CD1c-positive myeloid dendritic cell (primary cell): ENCODE results near the gene FOXD3.

ENCODE experiments used
- DNase-seq: peaks from one replicate; pipeline ENCODE4 v3.0.0-alpha.2; 2016; ENCODE audit errors: extremely low spot score

The FOXD3 gene

DNA sequence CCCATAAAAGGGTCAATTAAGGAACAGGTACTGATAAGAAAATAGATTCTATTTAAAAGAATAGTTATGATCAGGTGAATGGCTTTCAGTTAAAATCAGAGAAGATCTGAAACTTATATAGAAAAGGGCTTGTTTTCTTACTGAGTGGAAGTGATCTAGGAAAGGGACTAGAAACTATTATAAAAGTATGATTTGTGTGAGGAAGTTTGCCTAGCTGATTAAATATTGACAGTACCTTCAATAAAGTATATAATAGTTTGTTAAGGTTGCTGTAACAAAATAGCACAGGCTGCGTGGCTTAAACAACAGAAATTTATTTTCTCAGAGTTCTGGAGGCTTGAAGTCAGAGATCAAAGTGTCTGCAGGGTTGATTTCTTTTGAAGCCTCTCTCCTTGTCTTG is 39.7 kb downstream of the FOXD3 start:
- no peak for DNase-seq

DNA sequence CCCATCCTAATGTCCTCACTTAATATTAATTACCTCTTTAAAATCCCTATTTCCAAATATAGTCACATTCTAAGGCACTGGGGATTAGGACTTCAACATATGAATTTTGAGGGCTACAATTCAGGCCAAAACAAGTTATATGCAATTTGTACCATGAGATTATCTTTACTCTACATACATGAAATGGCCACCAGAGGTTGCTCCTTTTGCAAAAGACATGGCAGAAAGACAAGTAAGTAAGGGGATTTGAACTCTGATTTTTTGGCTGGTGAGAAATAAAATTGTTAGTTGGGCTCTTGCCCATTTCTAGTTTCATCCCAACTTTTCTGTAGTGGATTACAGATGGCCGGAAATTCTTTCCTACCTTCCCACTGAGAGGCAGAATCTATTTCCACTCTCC is 40.2 kb downstream of the FOXD3 start:
- DNase-seq = no peak

DNA sequence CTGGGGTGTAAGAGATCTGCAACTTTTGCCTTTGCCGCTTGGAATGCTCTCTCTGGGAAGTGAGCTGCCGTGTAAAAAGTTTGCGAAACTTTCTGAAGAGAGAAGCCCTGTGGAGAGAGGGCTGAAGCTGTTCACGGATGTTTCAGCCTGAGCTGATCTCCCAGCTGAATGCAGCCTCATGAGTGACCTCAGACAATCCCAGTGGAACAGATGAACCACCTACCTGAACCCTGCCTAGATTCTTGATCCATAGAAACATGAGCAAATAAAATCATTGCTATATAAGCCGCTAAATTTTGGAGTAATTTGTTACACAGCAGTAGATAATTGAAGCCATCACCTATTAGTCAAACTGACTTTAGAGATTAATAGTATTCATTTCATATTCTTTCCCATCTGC is 40.6 kb downstream of the FOXD3 start:
- no peak for DNase-seq

DNA sequence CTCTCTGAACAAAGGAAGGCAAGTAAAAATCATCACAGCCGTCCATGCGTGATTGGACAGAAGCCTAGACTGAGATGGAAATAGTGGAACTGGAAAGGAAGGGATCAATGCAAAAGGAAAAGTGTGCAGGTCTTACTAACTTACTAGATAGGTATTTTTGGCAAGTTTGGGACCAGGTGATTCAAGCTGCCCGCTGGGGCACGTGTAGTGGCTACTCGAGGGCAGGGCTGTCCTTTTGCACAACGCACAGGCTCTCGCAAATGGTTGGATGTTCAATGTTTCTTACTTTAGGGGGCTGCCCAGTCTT is 44.5 kb downstream of the FOXD3 start:
- DNase-seq = no peak

DNA sequence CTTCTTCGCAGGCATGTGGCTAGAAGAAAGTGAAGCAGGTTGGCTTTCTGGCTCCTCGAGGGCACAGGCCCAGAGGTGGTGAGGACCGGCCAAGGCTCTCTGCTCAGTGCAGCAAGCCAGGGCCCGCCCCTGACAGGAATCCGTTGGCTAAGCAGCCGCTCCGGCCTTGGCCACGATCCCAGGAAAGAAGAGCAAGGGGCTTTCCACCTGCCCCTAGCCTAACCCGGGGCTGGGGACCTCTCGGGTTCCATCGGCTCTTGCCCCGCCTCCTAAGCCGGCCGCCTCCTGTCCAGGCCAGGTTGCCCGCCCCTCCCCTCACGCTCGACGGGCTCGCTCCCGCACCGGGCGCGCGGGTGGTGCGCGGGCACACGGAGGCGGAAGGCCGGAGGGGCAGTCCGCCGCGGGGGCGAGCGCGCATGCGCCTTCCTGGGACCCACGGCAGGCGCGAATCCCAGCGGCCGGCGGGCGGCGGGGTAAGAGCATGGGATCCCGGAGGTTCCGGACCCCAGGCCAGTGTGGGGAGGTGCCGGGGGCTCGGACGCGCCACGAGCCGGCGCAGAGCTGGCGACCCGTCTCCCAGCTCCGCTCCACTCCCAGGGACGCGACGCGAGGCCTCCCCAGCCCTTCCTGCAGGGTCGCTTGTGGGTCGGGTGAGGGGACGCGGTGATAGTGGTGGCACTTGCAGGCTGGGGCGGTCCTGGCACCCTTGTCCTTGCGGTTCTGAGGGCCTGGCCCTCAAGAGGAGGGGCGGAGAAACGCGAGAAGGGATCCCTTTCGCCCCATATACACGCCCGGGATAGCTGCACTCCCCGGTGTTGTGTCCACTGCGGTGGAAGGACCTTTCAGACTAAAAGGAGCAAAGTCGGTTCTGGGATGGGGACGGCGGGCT is 45.1 kb downstream of the FOXD3 start, which contains the start of gene ALG6:
ALG6 (plus strand) TSS at position 413 of the 889 bp plus-strand sequence. CDS start 3,351 bp downstream, outside the sequence.
- DNase-seq = peak; percentile 96

DNA sequence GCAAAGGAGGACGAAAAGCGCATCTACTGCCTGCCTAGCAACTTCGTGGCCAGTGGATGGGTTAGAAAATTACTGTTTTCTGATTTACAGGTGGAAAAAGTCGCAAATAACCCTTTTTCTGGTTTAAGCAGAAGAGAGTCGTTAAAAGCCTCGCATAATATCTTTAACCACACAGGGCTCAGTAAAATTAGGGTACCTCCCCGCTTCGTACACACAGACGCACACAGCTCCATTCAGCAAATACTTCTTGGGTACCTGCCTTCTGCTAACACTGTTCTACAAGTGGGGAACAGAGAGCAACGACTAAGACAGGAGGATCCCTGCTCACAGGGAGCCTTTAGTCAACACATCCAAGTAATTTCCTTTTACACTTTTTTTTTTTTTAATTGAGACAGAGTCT is 45.8 kb downstream of the FOXD3 start:
- DNase-seq = no peak
